ENCODE results near the gene AGT.
"Not testable (repeated sequence)": the region's sequence is repeated elsewhere in the genome, so short reads cannot be mapped to it uniquely, and the experiment has no call there.

DNA sequence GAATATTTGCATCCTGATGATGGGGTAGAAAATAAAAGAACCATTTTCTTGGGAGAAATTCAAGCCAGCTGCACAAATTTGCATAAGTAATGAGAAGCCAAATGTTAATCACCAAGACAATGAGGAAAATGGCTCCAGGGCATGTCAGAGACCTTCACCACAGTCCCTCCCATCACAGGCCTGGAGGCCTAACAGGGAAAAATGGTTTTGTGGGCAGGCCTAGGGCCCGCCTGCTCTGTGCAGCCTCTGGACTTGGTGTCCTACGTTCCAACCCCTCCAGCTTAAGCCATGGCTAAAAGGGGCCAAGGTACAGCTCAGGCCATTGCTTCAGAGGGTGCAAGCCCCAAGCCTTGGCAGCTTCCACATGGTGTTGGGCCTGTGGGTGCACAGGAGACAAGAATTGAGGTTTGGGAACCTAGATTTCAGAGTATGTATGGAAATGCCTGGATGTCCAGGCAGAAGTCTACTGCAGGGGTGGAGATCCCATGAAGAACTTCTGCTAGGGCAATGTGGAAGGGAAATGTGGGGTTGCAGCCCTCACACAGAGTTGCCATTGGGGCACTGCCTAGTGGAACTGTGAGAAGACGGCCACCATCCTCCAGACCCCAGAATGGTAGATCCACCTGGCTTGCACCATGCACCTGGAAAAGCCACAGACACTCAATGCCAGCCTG is 8.1 kb upstream of the AGT start:
- TF ChIP-seq, protein P1, sequence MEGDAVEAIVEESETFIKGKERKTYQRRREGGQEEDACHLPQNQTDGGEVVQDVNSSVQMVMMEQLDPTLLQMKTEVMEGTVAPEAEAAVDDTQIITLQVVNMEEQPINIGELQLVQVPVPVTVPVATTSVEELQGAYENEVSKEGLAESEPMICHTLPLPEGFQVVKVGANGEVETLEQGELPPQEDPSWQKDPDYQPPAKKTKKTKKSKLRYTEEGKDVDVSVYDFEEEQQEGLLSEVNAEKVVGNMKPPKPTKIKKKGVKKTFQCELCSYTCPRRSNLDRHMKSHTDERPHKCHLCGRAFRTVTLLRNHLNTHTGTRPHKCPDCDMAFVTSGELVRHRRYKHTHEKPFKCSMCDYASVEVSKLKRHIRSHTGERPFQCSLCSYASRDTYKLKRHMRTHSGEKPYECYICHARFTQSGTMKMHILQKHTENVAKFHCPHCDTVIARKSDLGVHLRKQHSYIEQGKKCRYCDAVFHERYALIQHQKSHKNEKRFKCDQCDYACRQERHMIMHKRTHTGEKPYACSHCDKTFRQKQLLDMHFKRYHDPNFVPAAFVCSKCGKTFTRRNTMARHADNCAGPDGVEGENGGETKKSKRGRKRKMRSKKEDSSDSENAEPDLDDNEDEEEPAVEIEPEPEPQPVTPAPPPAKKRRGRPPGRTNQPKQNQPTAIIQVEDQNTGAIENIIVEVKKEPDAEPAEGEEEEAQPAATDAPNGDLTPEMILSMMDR (optimal IDR thresholded peaks at IDR 0.05 in 1 of 3, IDR thresholded peaks at IDR 0.05 in 1 of 3, conservative IDR thresholded peaks at IDR 0.05 in 1 of 3; ENCODE audit: extremely low read depth in 1 of 3, insufficient read depth in 2 of 3, low read length in 3 of 3) = not testable (repeated sequence)
- not testable (repeated sequence) for TF ChIP-seq EZH2 (IDR thresholded peaks at IDR 0.05; ENCODE audit: low read length)
